Transverse colon (tissue), 4 donors: ENCODE results near the gene TYMP. TPM values are rescaled to one million over a fixed set of nuclear protein-coding genes. Genes with fewer than 3 reads are reported as not detected.

Experiments used
- DNase-seq: peaks from one replicate; pipeline ENCODE4 v3.0.0-alpha.2; 2019
- H3K27ac ChIP-seq, 4 donors: fragments of 200-600 bp; sonication (generic); 2 replicates each; pipeline ENCODE4 v1.5.1; 2016 to 2018; ENCODE audit warnings: inconsistent platforms in 4 of 4
- H3K27me3 ChIP-seq: fragments of 200-600 bp; sonication (generic); 2 replicates; pipeline ENCODE4 v1.5.1; 2017; ENCODE audit warnings: inconsistent platforms
- H3K36me3 ChIP-seq, 4 donors: fragments of 200-600 bp; sonication (generic); 2 replicates each; pipeline ENCODE4 v1.5.1; 2017 to 2019; ENCODE audit warnings: inconsistent platforms in 4 of 4
- H3K4me1 ChIP-seq, 4 donors: fragments of 200-600 bp; sonication (generic); 2 replicates each; pipeline ENCODE4 v1.5.1; 2017 to 2020; ENCODE audit warnings: inconsistent platforms in 4 of 4
- H3K4me3 ChIP-seq, 4 donors: fragments of 200-600 bp; sonication (generic); 1 replicate in 1 of 4; 2 replicates in 3 of 4; pipeline versions ENCODE4 v1.5.1 to v1.6.1; 2017 to 2019; ENCODE audit warnings: inconsistent platforms in 4 of 4
- H3K9me3 ChIP-seq, 2 donors: fragments of 200-600 bp; sonication (generic); 2 replicates each; pipeline ENCODE4 v1.5.1; 2017 to 2019; ENCODE audit warnings: inconsistent platforms in 2 of 2
- EP300 ChIP-seq: sonication (generic); formaldehyde crosslinking; IDR thresholded peaks from one replicate; pipeline ENCODE4 v1.6.1; 2017; ENCODE audit warnings: antibody characterized with exemption, low read depth
- POLR2A ChIP-seq: fragments of 450-650 bp; IDR thresholded peaks from one replicate; pipeline ENCODE4 v1.6.1; 2016; ENCODE audit warnings: antibody characterized with exemption, mild to moderate bottlenecking, moderate library complexity
- POLR2AphosphoS5 ChIP-seq, 3 donors: sonication (generic); formaldehyde crosslinking; IDR thresholded peaks; one replicate each; pipeline ENCODE4 v1.6.1; 2016; ENCODE audit warnings: antibody characterized with exemption in 3 of 3
- WGBS, 2 donors: methylation state at CpG; one replicate each; pipeline ENCODE4 v1.1.5; 2018; ENCODE audit warnings: low coverage in 1 of 2; 5-methylcytosine and 5-hydroxymethylcytosine counted together
- in situ Hi-C, 4 donors: fragments of 200-750 bp; cut with MboI; loops; one replicate each; pipeline versions ENCODE4 v1.15.0 to v1.15.1; 2017; ENCODE audit warnings: low sequenced_read_pairs in 3 of 4, low pct_ligation_motif_present in 1 of 4, low pct_unique_long_range_greater_than_20kb in 1 of 4
- intact Hi-C: fragments of 100-400 bp; cut with DNase I; formaldehyde crosslinking; loops from one replicate; pipeline ENCODE4 v1.15.1; 2023; ENCODE audit warnings: low total_unique reads
- total RNA-seq, 4 donors: library from RNA; depleted of rRNA; stranded (reverse); fragments of >200 nt; gene quantifications; one replicate each; pipeline ENCODE4 v1.1.0, GENCODE V29; 2016
- TF ChIP-seq, protein P1 (sequence below), 5 experiments: fragments of 200-600 bp in 3 of 5; fragments of 450-650 bp in 2 of 5; sonication (generic) in 3 of 5; IDR thresholded peaks; 1 replicate in 2 of 5; 2 replicates in 3 of 5; pipeline ENCODE4 v1.5.1; 2016 to 2017; ENCODE audit warnings: antibody characterized with exemption in 5 of 5, inconsistent platforms in 3 of 5, mild to moderate bottlenecking in 2 of 5, moderate library complexity in 1 of 5

Gene TYMP
- total RNA-seq, 4 donors from 2014 or later, result 27.5 to 60.7 (median 32.2) TPM

DNA sequence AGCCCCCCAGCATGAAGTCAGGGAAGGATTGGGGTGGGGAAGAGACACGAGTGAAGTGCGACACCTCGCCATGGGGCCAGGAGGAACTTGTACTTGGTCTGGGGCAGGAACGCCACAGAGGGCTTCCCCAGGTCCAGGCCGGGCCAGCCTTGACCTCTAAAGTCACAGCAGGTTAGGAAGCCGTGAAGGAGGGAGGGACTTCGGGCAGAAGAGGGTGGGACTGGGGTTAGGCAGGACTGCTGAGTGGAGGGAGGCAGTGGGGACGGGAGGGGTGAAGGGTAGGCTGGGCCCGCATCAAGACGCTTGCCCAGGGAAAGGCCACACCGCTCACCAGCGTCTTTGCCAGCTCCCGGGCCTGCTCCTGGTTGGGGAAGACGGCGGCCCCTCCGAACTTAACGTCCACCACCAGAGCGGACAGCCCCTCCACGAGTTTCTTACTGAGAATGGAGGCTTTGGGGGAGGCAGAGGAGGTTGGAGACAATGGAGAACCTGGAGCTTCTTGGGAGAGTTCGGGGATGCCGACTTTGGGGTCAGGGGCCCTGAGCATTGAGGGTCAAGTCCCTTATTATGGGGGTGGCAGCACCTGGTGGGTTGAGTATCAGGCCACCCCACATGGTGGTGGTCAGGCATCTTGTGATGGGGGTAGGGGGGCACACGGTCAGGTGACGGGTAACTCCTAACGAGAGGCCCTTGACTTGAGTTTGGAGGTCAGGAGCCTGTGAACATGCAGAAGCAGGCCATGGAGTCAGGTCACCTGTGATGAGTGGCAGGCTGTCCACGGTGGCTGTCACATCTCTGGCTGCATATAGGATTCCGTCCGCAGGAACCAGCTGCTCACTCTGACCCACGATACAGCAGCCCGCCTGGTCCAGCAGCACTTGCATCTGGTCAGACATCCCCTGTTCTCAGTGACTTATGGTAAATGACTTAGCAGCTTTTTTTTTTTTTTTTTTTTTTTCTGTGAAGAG lies 2.7 kb downstream of the TYMP start:
- WGBS, 2 donors, result 54% methylated on average over 29 of the region's 29 CpGs; no CpG with 5 or more reads in 1 of the 2 donors
- TF ChIP-seq, protein P1, sequence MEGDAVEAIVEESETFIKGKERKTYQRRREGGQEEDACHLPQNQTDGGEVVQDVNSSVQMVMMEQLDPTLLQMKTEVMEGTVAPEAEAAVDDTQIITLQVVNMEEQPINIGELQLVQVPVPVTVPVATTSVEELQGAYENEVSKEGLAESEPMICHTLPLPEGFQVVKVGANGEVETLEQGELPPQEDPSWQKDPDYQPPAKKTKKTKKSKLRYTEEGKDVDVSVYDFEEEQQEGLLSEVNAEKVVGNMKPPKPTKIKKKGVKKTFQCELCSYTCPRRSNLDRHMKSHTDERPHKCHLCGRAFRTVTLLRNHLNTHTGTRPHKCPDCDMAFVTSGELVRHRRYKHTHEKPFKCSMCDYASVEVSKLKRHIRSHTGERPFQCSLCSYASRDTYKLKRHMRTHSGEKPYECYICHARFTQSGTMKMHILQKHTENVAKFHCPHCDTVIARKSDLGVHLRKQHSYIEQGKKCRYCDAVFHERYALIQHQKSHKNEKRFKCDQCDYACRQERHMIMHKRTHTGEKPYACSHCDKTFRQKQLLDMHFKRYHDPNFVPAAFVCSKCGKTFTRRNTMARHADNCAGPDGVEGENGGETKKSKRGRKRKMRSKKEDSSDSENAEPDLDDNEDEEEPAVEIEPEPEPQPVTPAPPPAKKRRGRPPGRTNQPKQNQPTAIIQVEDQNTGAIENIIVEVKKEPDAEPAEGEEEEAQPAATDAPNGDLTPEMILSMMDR (IDR thresholded peaks at IDR 0.05), result no peak
- peak in 2 of 3 donors; percentile 44 to 59 for TF ChIP-seq POLR2AphosphoS5 (IDR thresholded peaks at IDR 0.05)
- peak; percentile 12 for TF ChIP-seq POLR2A
- TF ChIP-seq EP300, result no peak
- in situ Hi-C loops (no loop called here), intact Hi-C loops (no loop called here)
- H3K9me3 ChIP-seq, result no peaks in the 10 kb centered on the region
- H3K4me1 ChIP-seq, result peaks cover 15 to 66% (median 56%) of the 10 kb centered on the region in 4 donors
- H3K36me3 ChIP-seq, result peaks cover 0 to 11% (median 0%) of the 10 kb centered on the region in 4 donors
- H3K27me3 ChIP-seq, result no peaks in the 10 kb centered on the region
- peak overlapping the region; percentile 95 to 99 (median 98) for H3K27ac ChIP-seq
- peak overlapping the region; percentile 58 to 86 (median 74) for H3K4me3 ChIP-seq
- DNase-seq, result peak; percentile 74

DNA sequence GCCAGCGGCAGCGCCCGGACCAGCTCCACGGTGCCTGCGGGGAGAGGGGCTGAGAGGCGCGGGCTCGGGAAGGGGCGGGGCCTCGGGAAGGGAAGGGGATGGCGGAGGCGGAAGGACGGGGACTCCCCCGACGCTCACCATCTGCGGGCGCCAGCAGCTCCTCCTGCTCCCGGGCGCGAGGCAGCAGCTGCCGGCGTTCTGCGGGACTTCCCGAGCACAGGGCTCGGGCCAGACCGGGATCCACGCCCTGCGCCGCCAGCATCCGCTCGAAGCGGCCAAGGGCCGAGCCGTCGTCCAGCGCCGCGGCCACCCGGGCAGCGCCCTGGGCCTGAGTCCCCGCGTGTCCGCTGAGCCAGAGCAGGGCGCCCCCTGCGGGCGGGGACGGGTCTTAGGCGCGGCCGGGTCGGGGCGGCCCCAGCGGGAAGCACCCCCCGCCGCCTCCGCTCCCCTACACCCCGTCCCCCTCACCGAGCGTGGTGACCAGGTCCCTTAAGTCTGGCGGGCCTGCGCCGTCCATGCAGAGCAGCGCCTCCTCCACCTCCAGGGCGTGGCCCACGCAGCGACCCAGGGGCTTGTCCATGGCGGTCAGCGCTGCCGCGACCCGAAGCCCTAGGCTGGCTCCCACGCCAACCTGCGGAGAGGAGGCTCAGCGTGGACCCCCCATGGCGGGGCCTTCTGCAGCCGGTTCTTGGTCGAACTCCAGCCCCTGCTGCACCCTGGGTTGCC lies 3.5 kb downstream of the TYMP start:
- 1% methylated on average over 50 of the region's 77 CpGs; no CpG with 5 or more reads in 1 of the 2 donors for WGBS, 2 donors
- H3K27me3 ChIP-seq, result no peaks in the 10 kb centered on the region
- intact Hi-C loops, result no loop called here
- peak; percentile 88 for DNase-seq
- H3K4me3 ChIP-seq, result peak overlapping the region; percentile 58 to 86 (median 74)
- peaks cover 14 to 59% (median 48%) of the 10 kb centered on the region in 4 donors for H3K4me1 ChIP-seq
- H3K9me3 ChIP-seq, result no peaks in the 10 kb centered on the region
- peak overlapping the region; percentile 95 to 99 (median 98) for H3K27ac ChIP-seq
- in situ Hi-C loops, result no loop called here
- TF ChIP-seq, protein P1 (IDR thresholded peaks at IDR 0.05), result peak; percentile 37 to 76 (median 69)
- TF ChIP-seq POLR2AphosphoS5 (IDR thresholded peaks at IDR 0.05) (peak; percentile 10 to 60 (median 46)), POLR2A (no peak), EP300 (no peak)
- peaks cover 0 to 11% (median 0%) of the 10 kb centered on the region in 4 donors for H3K36me3 ChIP-seq

DNA sequence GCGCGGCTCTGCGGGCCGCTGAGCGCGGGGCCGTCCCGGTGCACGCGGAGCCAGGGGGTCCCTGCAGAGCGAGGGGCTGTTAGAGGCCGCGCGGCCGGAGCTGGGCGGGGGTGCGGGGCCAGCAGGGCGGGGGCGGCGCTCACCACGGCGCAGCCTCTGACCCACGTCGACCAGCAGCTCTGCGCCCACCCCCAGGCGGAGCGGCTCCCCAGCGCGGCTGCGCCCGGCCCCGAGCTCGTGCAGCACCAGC lies 4.0 kb downstream of the TYMP start:
- TF ChIP-seq, protein P1 (IDR thresholded peaks at IDR 0.05), result no peak
- TF ChIP-seq POLR2AphosphoS5 (IDR thresholded peaks at IDR 0.05) (no peak), POLR2A (no peak), EP300 (no peak)
- peak overlapping the region; percentile 58 to 86 (median 74) for H3K4me3 ChIP-seq
- peaks cover 14 to 54% (median 43%) of the 10 kb centered on the region in 4 donors for H3K4me1 ChIP-seq
- H3K36me3 ChIP-seq, result peaks cover 0 to 11% (median 0%) of the 10 kb centered on the region in 4 donors
- 0% methylated on average over 1 of the region's 33 CpGs; no CpG with 5 or more reads in 1 of the 2 donors for WGBS, 2 donors
- no peak for DNase-seq
- no peaks in the 10 kb centered on the region for H3K27me3 ChIP-seq
- in situ Hi-C loops (no loop called here), intact Hi-C loops (no loop called here)
- no peaks in the 10 kb centered on the region for H3K9me3 ChIP-seq
- peak overlapping the region; percentile 95 to 99 (median 98) for H3K27ac ChIP-seq
